Peyer's patch (tissue), 4 donors: ENCODE results near the gene RBP3. TPM values are rescaled to one million over a fixed set of nuclear protein-coding genes. Genes with fewer than 3 reads are reported as not detected.

Source experiments
- DNase-seq, 3 donors: peaks; one replicate each; pipeline ENCODE4 v3.0.0-alpha.2; 2017 to 2019
- H3K27ac ChIP-seq, 4 donors: fragments of 200-600 bp; sonication (generic); one replicate each; pipeline ENCODE4 v1.5.1; 2016 to 2019
- H3K27me3 ChIP-seq, 2 donors: fragments of 200-600 bp; sonication (generic); one replicate each; pipeline ENCODE4 v1.5.1; 2019
- H3K36me3 ChIP-seq, 3 donors: fragments of 200-600 bp; sonication (generic); one replicate each; pipeline ENCODE4 v1.5.1; 2016 to 2019
- H3K4me1 ChIP-seq, 4 donors: fragments of 200-600 bp; sonication (generic); one replicate each; pipeline ENCODE4 v1.5.1; 2016 to 2019
- H3K4me3 ChIP-seq, 4 donors: fragments of 200-600 bp; sonication (generic); 1 replicate in 3 of 4; 2 replicates in 1 of 4; pipeline ENCODE4 v1.5.1; 2016 to 2019; ENCODE audit warnings: mild to moderate bottlenecking in 1 of 4
- H3K9me3 ChIP-seq, 4 donors: fragments of 200-600 bp; sonication (generic); one replicate each; pipeline ENCODE4 v1.5.1; 2016 to 2019; ENCODE audit warnings: mild to moderate bottlenecking in 1 of 4
- POLR2A ChIP-seq, 2 donors: fragments of 450-650 bp; IDR thresholded peaks; one replicate each; pipeline ENCODE4 v1.5.1; 2017; ENCODE audit warnings: antibody characterized with exemption in 2 of 2, mild to moderate bottlenecking in 2 of 2, moderate library complexity in 2 of 2
- total RNA-seq, 4 donors: library from RNA; depleted of rRNA; stranded (reverse); fragments of >200 nt; gene quantifications; one replicate each; pipeline ENCODE4 v1.1.0, GENCODE V29; 2016
- TF ChIP-seq, protein P1 (sequence below), 6 experiments: fragments of 450-650 bp in 4 of 6; fragments of 200-600 bp in 2 of 6; sonication (generic) in 1 of 6; IDR thresholded peaks; one replicate each; pipeline ENCODE4 v1.5.1; 2017 to 2019; ENCODE audit warnings: antibody characterized with exemption in 6 of 6, mild to moderate bottlenecking in 3 of 6, moderate library complexity in 1 of 6

Gene RBP3
- total RNA-seq, 4 donors from 2014 or later: not detected

DNA sequence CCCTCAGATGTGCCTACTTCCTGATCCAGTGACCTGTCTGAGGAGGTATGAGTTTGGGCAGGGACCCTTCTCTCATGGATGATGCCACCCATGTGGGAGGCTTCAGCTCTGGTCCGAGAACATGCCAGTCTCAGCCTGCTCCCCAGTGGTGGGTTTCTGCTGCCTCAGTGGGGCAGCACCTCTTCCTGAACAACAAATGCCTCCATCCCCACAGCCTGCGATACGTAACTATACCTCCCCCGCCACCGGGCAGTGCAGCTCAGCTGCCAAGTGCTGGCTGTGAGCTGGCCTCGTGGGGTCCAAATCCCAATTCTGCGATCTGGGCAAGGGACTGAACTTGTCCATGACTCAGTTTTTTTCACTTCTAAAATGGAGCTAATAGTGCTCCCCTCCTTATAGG lies 45.1 kb upstream of the RBP3 start:
- no peak overlapping the region for H3K4me3 ChIP-seq
- H3K36me3 ChIP-seq: no peaks in the 10 kb centered on the region
- H3K9me3 ChIP-seq: no peaks in the 10 kb centered on the region
- no peak for TF ChIP-seq POLR2A (IDR thresholded peaks at IDR 0.05)
- TF ChIP-seq, protein P1, sequence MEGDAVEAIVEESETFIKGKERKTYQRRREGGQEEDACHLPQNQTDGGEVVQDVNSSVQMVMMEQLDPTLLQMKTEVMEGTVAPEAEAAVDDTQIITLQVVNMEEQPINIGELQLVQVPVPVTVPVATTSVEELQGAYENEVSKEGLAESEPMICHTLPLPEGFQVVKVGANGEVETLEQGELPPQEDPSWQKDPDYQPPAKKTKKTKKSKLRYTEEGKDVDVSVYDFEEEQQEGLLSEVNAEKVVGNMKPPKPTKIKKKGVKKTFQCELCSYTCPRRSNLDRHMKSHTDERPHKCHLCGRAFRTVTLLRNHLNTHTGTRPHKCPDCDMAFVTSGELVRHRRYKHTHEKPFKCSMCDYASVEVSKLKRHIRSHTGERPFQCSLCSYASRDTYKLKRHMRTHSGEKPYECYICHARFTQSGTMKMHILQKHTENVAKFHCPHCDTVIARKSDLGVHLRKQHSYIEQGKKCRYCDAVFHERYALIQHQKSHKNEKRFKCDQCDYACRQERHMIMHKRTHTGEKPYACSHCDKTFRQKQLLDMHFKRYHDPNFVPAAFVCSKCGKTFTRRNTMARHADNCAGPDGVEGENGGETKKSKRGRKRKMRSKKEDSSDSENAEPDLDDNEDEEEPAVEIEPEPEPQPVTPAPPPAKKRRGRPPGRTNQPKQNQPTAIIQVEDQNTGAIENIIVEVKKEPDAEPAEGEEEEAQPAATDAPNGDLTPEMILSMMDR (IDR thresholded peaks at IDR 0.05): no peak
- no peak overlapping the region for H3K27ac ChIP-seq
- peaks cover 0 to 11% (median 4%) of the 10 kb centered on the region in 4 donors for H3K4me1 ChIP-seq
- H3K27me3 ChIP-seq: peaks cover 0 to 13% of the 10 kb centered on the region in 2 donors
- peak in 1 of 3 donors; percentile 3 for DNase-seq

DNA sequence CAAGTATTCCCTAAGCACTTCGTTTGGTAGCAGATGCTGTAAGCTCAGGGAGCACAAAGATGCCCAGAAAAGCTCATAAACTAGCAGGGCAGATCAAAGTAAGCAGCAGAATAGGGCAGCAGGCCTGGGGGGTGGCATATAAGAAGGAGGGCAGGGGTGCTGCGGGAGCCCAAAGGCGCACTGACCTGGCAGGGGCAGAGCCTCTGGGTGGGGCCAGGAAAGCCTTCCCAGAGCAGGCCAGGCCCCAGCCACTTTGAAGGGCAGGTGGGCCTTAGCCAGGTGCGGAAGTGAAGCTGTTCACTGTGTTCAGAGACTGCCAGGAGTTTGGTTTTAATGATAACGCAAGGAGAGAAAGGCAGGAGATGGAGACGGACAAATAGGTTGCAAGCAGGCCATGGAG lies 44.3 kb upstream of the RBP3 start:
- peak in 1 of 3 donors; percentile 23 for DNase-seq
- no peaks in the 10 kb centered on the region for H3K9me3 ChIP-seq
- no peak overlapping the region for H3K4me3 ChIP-seq
- H3K36me3 ChIP-seq: no peaks in the 10 kb centered on the region
- no peak for TF ChIP-seq POLR2A (IDR thresholded peaks at IDR 0.05)
- TF ChIP-seq, protein P1 (IDR thresholded peaks at IDR 0.05): no peak
- H3K27me3 ChIP-seq: peaks cover 0 to 13% of the 10 kb centered on the region in 2 donors
- H3K27ac ChIP-seq: no peak overlapping the region
- peaks cover 0 to 11% (median 4%) of the 10 kb centered on the region in 4 donors for H3K4me1 ChIP-seq

DNA sequence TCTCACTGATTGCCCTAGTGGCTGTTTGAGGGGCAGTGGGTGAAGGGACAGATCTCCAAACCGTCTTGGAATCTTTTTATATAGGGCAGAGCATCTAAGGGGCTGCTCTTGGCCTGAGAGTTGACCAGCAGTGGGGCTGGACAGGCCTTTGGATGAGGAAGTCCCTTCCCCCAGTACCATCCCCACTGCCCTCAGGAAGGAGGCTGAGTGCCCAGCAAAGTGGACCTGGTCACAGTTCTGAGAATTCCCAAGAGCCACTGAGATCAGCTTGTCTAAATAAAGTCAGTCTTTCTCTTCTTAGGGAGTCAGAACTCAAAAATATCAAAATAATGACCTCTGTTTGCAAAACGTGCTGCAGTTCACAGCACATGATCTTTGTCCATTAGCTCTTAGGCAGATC lies 42.6 kb upstream of the RBP3 start:
- Histone ChIP-seq H3K27me3 (peaks cover 0 to 7% of the 10 kb centered on the region in 2 donors), H3K27ac (no peak overlapping the region), H3K36me3 (no peaks in the 10 kb centered on the region), H3K4me1 (peaks cover 0 to 2% (median under 1%) of the 10 kb centered on the region in 4 donors), H3K9me3 (no peaks in the 10 kb centered on the region), H3K4me3 (no peak overlapping the region)
- TF ChIP-seq, protein P1 (IDR thresholded peaks at IDR 0.05): no peak
- TF ChIP-seq POLR2A (IDR thresholded peaks at IDR 0.05): no peak
- no peak for DNase-seq

DNA sequence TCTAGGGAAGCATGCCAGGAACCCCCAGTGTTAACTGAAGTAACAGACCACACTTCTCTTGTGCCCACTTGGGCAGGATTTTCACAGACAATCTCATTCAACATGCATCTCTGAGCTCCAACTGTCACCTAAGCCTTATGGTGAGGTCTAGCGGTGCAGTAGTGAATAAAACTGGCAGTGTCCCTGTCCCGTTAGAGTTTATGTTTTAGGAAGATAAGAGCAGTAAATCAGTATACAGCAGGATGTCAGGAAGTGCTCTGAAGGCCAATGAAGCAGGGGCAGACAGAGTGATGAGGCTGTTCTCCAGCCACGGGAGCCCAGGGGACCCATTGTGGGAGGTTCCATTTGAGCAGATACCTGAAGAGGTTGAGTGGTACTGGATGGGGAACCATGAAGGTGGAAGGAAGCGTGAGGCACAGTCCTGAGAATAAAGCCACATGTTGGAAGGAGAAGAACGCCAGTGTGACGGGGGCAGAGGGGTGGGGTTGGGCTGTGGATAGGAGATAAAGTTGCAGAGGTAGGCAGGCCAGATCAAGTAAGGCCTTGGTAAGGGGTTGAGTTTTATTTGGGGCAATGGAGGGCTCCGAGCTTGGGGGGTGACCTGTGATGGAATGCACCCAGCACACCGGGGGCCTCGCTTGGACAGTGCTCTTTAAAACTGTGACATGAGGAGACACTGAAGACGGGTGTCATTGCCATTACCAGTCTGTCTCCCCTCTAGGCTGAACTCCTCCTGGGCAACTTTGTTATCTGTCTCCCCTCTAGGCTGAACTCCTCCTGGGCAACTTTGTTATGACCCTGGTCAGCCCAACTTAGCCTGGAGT lies 41.6 kb upstream of the RBP3 start:
- no peak overlapping the region for H3K27ac ChIP-seq
- H3K36me3 ChIP-seq: no peaks in the 10 kb centered on the region

DNA sequence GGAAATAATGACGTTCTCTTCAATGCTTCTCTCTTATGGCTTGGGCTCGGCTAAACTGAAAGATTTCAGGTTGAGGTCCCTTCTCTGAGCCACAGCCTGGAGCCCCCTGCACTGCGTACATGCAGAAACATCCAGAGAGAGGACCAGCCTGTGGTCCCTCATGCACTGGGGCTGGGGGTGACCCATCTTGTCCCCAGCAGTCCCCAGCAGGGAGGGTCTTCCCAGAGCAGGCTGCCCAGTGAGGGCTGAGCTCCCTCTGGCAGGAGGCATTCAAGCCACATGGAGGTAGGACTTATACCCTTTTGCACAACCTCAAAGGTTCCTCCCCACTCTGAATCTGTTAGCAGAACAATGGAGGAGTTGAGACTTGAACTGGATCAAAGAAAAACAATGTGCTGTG lies 40.8 kb upstream of the RBP3 start:
- H3K4me1 ChIP-seq: peaks cover 0 to 16% (median 2%) of the 10 kb centered on the region in 4 donors
- no peak overlapping the region for H3K27ac ChIP-seq
- no peaks in the 10 kb centered on the region for H3K9me3 ChIP-seq
- no peaks in the 10 kb centered on the region for H3K36me3 ChIP-seq
- H3K4me3 ChIP-seq: no peak overlapping the region
- no peak for DNase-seq
- no peaks in the 10 kb centered on the region for H3K27me3 ChIP-seq
- TF ChIP-seq, protein P1 (IDR thresholded peaks at IDR 0.05): no peak
- no peak for TF ChIP-seq POLR2A (IDR thresholded peaks at IDR 0.05)

More for the DNA sequence above, 41.6 kb upstream of the RBP3 start:
- peaks cover 0 to 9% (median 0%) of the 10 kb centered on the region in 4 donors for H3K4me1 ChIP-seq
- no peak for DNase-seq
- no peak for TF ChIP-seq POLR2A (IDR thresholded peaks at IDR 0.05)
- TF ChIP-seq, protein P1 (IDR thresholded peaks at IDR 0.05): no peak
- no peaks in the 10 kb centered on the region for H3K9me3 ChIP-seq
- H3K4me3 ChIP-seq: no peak overlapping the region
- no peaks in the 10 kb centered on the region for H3K27me3 ChIP-seq
